Measurements from ENCODE around the gene C12orf54.
A peak's percentile ranks its signal among the peaks of the same experiment; 100 is the strongest.
"Not testable (repeated sequence)": the region's sequence is repeated elsewhere in the genome, so short reads cannot be mapped to it uniquely, and the experiment has no call there.

The C12orf54 gene

DNA sequence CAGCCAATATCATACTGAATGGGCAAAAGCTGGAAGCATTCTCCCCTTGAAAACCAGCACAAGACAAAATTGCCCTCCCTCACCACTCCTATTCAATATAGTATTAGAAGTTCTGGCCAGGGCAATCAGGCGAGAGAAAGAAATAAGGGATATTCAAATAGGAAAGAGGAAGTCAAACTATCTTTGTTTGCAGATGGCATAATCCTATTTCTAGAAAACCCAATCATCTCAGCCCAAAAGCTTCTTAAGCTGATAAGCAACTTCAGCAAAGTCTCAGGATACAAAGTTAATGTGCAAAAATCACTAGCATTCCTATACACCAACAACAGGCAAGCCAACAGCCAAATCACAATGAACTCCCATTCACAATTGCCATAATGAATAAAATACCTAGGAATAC is 30.9 kb upstream of the C12orf54 start:
- H3K9me3 ChIP-seq (ENCODE audit: insufficient read depth, low read depth, low read length): no peaks in the 10 kb centered on the region
- no peaks in the 10 kb centered on the region for H3K36me3 ChIP-seq (ENCODE audit: insufficient read depth, low read length)
- no peaks in the 10 kb centered on the region for H3F3A ChIP-seq (ENCODE audit: low read depth)
- no peaks in the 10 kb centered on the region for H3K27me3 ChIP-seq (ENCODE audit: insufficient read depth, low read length, poor library complexity, severe bottlenecking)
- no peaks in the 10 kb centered on the region for H4K20me1 ChIP-seq (ENCODE audit: insufficient read depth, low read length, poor library complexity, severe bottlenecking)
- no peaks in the 10 kb centered on the region for H3K79me2 ChIP-seq (ENCODE audit: insufficient read depth, low read length)
- no peak overlapping the region for H2AFZ ChIP-seq (ENCODE audit: low read length)
- H3K4me3 ChIP-seq (ENCODE audit: low read length, poor library complexity, severe bottlenecking): no peak overlapping the region
- no peaks in the 10 kb centered on the region for H3K9me2 ChIP-seq (replicated peaks; ENCODE audit: low read depth, low read length)
- H3K4me1 ChIP-seq (ENCODE audit: insufficient read depth, low read length, poor library complexity, severe bottlenecking): no peaks in the 10 kb centered on the region
- TF ChIP-seq, protein P1, sequence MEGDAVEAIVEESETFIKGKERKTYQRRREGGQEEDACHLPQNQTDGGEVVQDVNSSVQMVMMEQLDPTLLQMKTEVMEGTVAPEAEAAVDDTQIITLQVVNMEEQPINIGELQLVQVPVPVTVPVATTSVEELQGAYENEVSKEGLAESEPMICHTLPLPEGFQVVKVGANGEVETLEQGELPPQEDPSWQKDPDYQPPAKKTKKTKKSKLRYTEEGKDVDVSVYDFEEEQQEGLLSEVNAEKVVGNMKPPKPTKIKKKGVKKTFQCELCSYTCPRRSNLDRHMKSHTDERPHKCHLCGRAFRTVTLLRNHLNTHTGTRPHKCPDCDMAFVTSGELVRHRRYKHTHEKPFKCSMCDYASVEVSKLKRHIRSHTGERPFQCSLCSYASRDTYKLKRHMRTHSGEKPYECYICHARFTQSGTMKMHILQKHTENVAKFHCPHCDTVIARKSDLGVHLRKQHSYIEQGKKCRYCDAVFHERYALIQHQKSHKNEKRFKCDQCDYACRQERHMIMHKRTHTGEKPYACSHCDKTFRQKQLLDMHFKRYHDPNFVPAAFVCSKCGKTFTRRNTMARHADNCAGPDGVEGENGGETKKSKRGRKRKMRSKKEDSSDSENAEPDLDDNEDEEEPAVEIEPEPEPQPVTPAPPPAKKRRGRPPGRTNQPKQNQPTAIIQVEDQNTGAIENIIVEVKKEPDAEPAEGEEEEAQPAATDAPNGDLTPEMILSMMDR (conservative IDR thresholded peaks at IDR 0.05; ENCODE audit: low read length): no peak
- no peak for TF ChIP-seq EZH2phosphoT487 (IDR thresholded peaks at IDR 0.05; ENCODE audit: borderline replicate concordance)
- H3K4me2 ChIP-seq (ENCODE audit: low read depth, low read length, poor library complexity, severe bottlenecking): no peak overlapping the region
- no peak overlapping the region for H3K9ac ChIP-seq (ENCODE audit: low read depth, low read length, poor library complexity, severe bottlenecking)

DNA sequence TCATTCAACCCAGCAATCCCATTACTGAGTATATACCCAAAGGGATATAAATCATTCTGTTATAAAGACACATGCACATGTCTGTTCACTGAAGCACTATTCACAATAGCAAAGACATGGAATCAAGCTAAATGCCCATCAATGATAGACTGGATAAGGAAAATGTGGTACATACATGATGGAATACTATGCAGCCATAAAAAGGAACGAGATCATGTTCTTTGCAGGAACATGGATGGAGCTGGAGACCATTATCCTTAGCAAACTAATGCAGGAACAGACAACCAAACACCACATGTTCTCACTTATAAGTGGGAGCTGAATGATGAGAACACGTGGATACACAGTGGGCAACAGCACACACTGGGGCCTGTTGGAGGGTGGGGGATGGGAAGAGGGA is 29.3 kb upstream of the C12orf54 start:
- not testable (repeated sequence) for H4K20me1 ChIP-seq (ENCODE audit: insufficient read depth, low read length, poor library complexity, severe bottlenecking); H3K4me3 ChIP-seq (ENCODE audit: low read length, poor library complexity, severe bottlenecking); H3K4me1 ChIP-seq (ENCODE audit: insufficient read depth, low read length, poor library complexity, severe bottlenecking); H3K36me3 ChIP-seq (ENCODE audit: insufficient read depth, low read length); H2AFZ ChIP-seq (ENCODE audit: low read length); H3K4me2 ChIP-seq (ENCODE audit: low read depth, low read length, poor library complexity, severe bottlenecking); H3K9me2 ChIP-seq (replicated peaks; ENCODE audit: low read depth, low read length); H3K79me2 ChIP-seq (ENCODE audit: insufficient read depth, low read length); H3K9ac ChIP-seq (ENCODE audit: low read depth, low read length, poor library complexity, severe bottlenecking); H3F3A ChIP-seq (ENCODE audit: low read depth); H3K9me3 ChIP-seq (ENCODE audit: insufficient read depth, low read depth, low read length); H3K27me3 ChIP-seq (ENCODE audit: insufficient read depth, low read length, poor library complexity, severe bottlenecking)

DNA sequence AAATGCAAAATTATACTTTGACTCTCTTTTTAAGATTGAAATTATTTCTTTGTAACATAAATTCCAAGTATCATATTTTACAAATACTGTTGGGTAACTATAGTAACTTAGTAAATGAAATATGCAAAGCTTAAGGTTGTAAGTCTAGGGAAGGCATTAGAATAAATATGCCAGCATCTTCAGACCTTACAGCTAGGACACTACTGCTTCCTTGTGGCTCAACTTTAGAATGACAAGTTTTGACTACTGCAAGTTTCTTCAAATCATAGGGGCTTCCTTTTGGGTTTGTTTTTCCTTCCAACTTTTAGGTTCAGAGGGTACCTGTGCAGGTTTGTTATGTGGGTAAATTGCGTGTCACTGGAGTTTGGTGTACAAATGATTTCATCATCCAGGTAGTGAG is 27.6 kb upstream of the C12orf54 start:
- Histone ChIP-seq H3K4me3 (ENCODE audit: low read length, poor library complexity, severe bottlenecking) (no peak overlapping the region), H3K27me3 (ENCODE audit: insufficient read depth, low read length, poor library complexity, severe bottlenecking) (no peaks in the 10 kb centered on the region), H3K9me2 (replicated peaks; ENCODE audit: low read depth, low read length) (no peaks in the 10 kb centered on the region), H3K4me2 (ENCODE audit: low read depth, low read length, poor library complexity, severe bottlenecking) (no peak overlapping the region), H3K36me3 (ENCODE audit: insufficient read depth, low read length) (no peaks in the 10 kb centered on the region), H3K79me2 (ENCODE audit: insufficient read depth, low read length) (no peaks in the 10 kb centered on the region), H3K4me1 (ENCODE audit: insufficient read depth, low read length, poor library complexity, severe bottlenecking) (no peaks in the 10 kb centered on the region), H3K9ac (ENCODE audit: low read depth, low read length, poor library complexity, severe bottlenecking) (no peak overlapping the region), H3F3A (ENCODE audit: low read depth) (no peaks in the 10 kb centered on the region), H2AFZ (ENCODE audit: low read length) (no peak overlapping the region), H3K9me3 (ENCODE audit: insufficient read depth, low read depth, low read length) (no peaks in the 10 kb centered on the region), H4K20me1 (ENCODE audit: insufficient read depth, low read length, poor library complexity, severe bottlenecking) (no peaks in the 10 kb centered on the region)
- TF ChIP-seq EZH2phosphoT487 (IDR thresholded peaks at IDR 0.05; ENCODE audit: borderline replicate concordance): no peak
- TF ChIP-seq, protein P1 (conservative IDR thresholded peaks at IDR 0.05; ENCODE audit: low read length): peak; percentile 69

DNA sequence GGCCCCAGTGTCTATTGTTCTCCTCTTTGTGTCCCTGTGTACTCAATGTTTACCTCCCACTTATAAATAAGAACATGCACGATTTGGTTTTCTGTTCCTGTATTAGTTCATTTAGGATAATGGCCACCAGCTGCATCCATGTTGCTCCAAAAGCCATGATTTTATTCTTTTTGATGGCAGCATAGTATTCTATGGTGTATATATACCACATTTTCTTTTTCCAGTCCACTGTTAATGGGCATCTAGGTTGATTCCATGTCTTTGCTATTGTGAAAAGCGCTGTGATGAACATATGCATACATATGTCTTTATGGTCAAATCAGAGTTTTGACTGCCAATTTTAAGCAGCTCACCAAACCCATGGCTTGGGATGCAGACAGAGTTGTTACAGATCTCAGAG is 27.2 kb upstream of the C12orf54 start:
- Histone ChIP-seq H3K27me3 (ENCODE audit: insufficient read depth, low read length, poor library complexity, severe bottlenecking) (no peaks in the 10 kb centered on the region), H3K9ac (ENCODE audit: low read depth, low read length, poor library complexity, severe bottlenecking) (no peak overlapping the region), H3K4me3 (ENCODE audit: low read length, poor library complexity, severe bottlenecking) (no peak overlapping the region), H3K9me3 (ENCODE audit: insufficient read depth, low read depth, low read length) (no peaks in the 10 kb centered on the region), H3K4me2 (ENCODE audit: low read depth, low read length, poor library complexity, severe bottlenecking) (no peak overlapping the region), H2AFZ (ENCODE audit: low read length) (no peak overlapping the region), H4K20me1 (ENCODE audit: insufficient read depth, low read length, poor library complexity, severe bottlenecking) (no peaks in the 10 kb centered on the region), H3K9me2 (replicated peaks; ENCODE audit: low read depth, low read length) (no peaks in the 10 kb centered on the region), H3K36me3 (ENCODE audit: insufficient read depth, low read length) (no peaks in the 10 kb centered on the region), H3F3A (ENCODE audit: low read depth) (no peaks in the 10 kb centered on the region), H3K4me1 (ENCODE audit: insufficient read depth, low read length, poor library complexity, severe bottlenecking) (no peaks in the 10 kb centered on the region), H3K79me2 (ENCODE audit: insufficient read depth, low read length) (no peaks in the 10 kb centered on the region)
- TF ChIP-seq, protein P1 (conservative IDR thresholded peaks at IDR 0.05; ENCODE audit: low read length): no peak
- TF ChIP-seq EZH2phosphoT487 (IDR thresholded peaks at IDR 0.05; ENCODE audit: borderline replicate concordance): no peak
